ENCODE data around the gene DPH2. TPM values are rescaled to one million over a fixed set of nuclear protein-coding genes. Genes with fewer than 3 reads are reported as not detected.
A peak's percentile ranks its signal among the peaks of the same experiment; 100 is the strongest.

Gene DPH2
- polyA plus RNA-seq, 1 of the 3 experiments (the other 2 are of a cell fraction), result 76.9 TPM

DNA sequence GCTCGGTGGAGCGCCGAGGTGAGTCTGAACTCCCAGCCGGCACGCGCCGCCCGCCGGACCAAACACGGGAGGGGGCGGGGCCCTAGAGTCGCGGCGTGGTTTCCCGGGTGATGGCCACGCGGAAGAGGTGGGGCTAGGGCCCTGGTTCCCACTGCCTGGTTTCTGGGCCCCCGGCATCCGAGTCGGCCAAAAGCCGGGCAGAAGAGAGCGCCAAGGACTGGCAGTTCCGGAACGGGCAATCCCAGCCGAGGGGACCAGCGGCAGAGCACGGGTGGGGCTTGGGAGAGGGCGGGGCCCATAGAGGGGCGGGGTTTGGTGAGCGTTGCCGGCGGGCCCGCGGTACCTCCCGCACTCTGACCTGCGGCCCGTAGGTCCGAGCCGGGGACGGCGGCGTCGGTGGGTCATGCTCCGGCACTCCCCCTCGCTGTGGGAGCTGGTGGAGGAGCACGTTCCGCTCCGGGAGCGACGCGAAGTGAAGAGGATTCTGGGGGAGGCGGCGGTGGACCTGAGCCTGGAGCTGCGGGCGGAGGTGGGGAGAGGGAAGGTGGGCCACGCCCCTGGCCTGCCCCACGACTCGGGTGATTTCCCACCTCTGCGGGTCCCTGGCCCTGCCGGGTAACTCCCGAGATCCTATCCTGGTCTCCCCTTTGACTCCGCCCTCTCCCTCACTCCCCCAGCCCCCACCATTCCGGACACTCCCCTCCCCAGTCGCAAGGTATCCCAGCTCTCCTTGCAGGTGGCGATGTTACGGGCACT, 21.8 kb downstream of the DPH2 start, which contains the start of gene CCDC24:
CCDC24 (plus strand) TSS at position 124 of the 756 bp plus-strand sequence; CDS start at position 404, 280 bp downstream.
- H2AFZ ChIP-seq (ENCODE audit: low read depth), result peak within 1 kb of the TSS; percentile 87
- peaks cover 0 to 2% of the 10 kb centered on the region in 2 experiments for H3K36me3 ChIP-seq (replicated peaks in 1 of 2; ENCODE audit: control insufficient read depth in 1 of 2, insufficient read depth in 2 of 2, low read length in 1 of 2)
- peaks cover 8 to 41% of the 10 kb centered on the region in 2 experiments; a peak in 3 of 4 replicates for H3K4me1 ChIP-seq (ENCODE audit: control insufficient read depth in 1 of 2, insufficient read depth in 2 of 2, low read depth in 1 of 2, low read length in 1 of 2)
- POLR2A ChIA-PET, result interaction anchor here (0.7 to 1.2 kb wide), 4 partner anchors 16 to 500 kb away, joined by 3 read pairs; partner anchors contain the start of genes ATP6V0B and SLC6A9
- H3K79me2 ChIP-seq (ENCODE audit: insufficient read depth), result no peaks in the 10 kb centered on the region
- H3K4me2 ChIP-seq, result peak within 1 kb of the TSS; percentile 90
- CTCF ChIA-PET, result interaction anchor here (1.1 to 20.6 kb wide), 8 partner anchors 13 to 228 kb away, joined by 3 to 598 read pairs (median 5); partner anchors contain the start of genes ATP6V0B and SLC6A9
- no peaks in the 10 kb centered on the region for H3K27me3 ChIP-seq (ENCODE audit: insufficient read depth)
- H3F3A ChIP-seq (replicated peaks; ENCODE audit: insufficient read depth), result peaks cover 8% of the 10 kb centered on the region
- no peaks in the 10 kb centered on the region for H3K9me3 ChIP-seq
- H4K20me1 ChIP-seq (ENCODE audit: insufficient read depth), result no peaks in the 10 kb centered on the region
- peak within 1 kb of the TSS; percentile 75 to 86 for H3K27ac ChIP-seq (ENCODE audit: low read depth in 2 of 2, low read length in 1 of 2)
- 13% methylated on average over 12 of the region's 66 CpGs for WGBS (ENCODE audit: low lambda C conversion rate)
- H3K4me3 ChIP-seq (ENCODE audit: low read depth in 2 of 2, low read length in 1 of 2), result peak within 1 kb of the TSS; percentile 71 to 75
- H3K9ac ChIP-seq, result peak within 1 kb of the TSS; percentile 75
- peak; percentile 63 for TF ChIP-seq CHD2 (IDR thresholded peaks at IDR 0.05; ENCODE audit: low read length, partially characterized antibody)
- no peak for TF ChIP-seq NFIC (IDR thresholded peaks at IDR 0.05; ENCODE audit: borderline replicate concordance)
- TF ChIP-seq MXI1 (IDR thresholded peaks at IDR 0.05; ENCODE audit: low read depth, low read length), result peak; percentile 96
- TF ChIP-seq GABPA (IDR thresholded peaks at IDR 0.05; ENCODE audit: low read depth), result peak; percentile 68
- TF ChIP-seq JUND (IDR thresholded peaks at IDR 0.05), result peak; percentile 19; the same call in 1 of the 2 replicates
- no peak for TF ChIP-seq TAF1 (IDR thresholded peaks at IDR 0.05; ENCODE audit: borderline replicate concordance, low read depth, low read length)
- TF ChIP-seq FOXM1 (IDR thresholded peaks at IDR 0.05; ENCODE audit: low read depth), result no peak
- TF ChIP-seq YY1 (IDR thresholded peaks at IDR 0.05; ENCODE audit: low read depth), result 0 out of 2 replicates have a peak, but pooled peaks have one; percentile 15
- TF ChIP-seq POLR2AphosphoS5 (IDR thresholded peaks at IDR 0.05; ENCODE audit: low read depth, low read length), result peak; percentile 65; the same call in 1 of the 2 replicates
- TF ChIP-seq, protein P1, sequence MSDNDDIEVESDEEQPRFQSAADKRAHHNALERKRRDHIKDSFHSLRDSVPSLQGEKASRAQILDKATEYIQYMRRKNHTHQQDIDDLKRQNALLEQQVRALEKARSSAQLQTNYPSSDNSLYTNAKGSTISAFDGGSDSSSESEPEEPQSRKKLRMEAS (IDR thresholded peaks at IDR 0.05; ENCODE audit: low read depth), result peak; percentile 81
- peak; percentile 69 for TF ChIP-seq SIN3A (IDR thresholded peaks at IDR 0.05; ENCODE audit: borderline replicate concordance, low read depth, low read length)
- peak; percentile 19; the same call in 1 of the 2 replicates for TF ChIP-seq FOXJ3 (CRISPR knock-in tag; IDR thresholded peaks at IDR 0.05)
- TF ChIP-seq MEF2A (IDR thresholded peaks at IDR 0.05; ENCODE audit: borderline replicate concordance, low read depth), result no peak
- TF ChIP-seq ELF1 (IDR thresholded peaks at IDR 0.05), result no peak; the same call in 1 of the 2 replicates
- H3K9me2 ChIP-seq, result no peaks in the 10 kb centered on the region
- peak; percentile 91 for DNase-seq

DNA sequence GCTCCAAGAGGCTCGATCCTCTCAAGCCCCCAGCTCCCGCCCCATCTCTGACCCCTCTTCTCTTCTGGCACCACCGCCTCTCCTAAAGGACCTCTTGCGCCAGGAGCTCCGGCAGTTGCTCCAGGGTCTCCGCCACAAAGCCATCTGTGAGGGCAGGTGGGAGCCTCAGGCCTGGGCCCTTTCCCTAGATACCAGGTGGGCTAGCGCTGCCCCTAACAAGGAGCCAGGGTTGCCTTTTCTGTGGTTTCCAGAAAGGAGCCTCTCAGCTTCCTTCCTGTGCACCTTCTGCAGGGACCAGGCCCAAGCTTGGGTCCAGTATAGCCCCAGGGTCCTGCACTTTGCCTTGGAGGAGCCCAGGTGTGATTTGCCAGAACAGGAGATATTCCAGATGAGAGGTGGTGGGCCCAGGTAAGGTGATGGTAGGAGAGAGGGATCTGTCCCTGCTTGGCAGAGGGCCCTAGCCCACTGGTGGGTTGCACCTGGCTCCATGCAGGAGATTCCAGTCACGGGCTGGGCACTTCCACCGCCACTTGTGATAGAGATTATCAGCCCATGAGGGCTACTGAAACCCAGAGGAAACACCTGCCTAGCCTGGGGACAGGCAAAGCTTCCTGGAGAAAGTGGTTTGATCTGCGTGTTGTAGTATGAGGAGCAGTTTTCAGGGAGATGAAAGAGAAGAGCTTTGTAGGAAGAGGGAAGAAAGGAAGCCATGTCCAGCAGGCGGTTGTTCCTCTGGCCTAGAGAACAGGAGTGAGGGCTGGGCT, 22.6 kb downstream of the DPH2 start:
- H3K36me3 ChIP-seq (replicated peaks in 1 of 2; ENCODE audit: control insufficient read depth in 1 of 2, insufficient read depth in 2 of 2, low read length in 1 of 2), result no peaks in the 10 kb centered on the region
- H3K79me2 ChIP-seq (ENCODE audit: insufficient read depth), result no peaks in the 10 kb centered on the region
- POLR2A ChIA-PET, result interaction anchor here (0.7 to 1.2 kb wide), 4 partner anchors 17 to 500 kb away, joined by 3 read pairs; partner anchors contain the start of genes ATP6V0B and SLC6A9
- WGBS (ENCODE audit: low lambda C conversion rate), result 81% methylated on average over 11 of the region's 11 CpGs
- H2AFZ ChIP-seq (ENCODE audit: low read depth), result peak overlapping the region; percentile 87; the same call in 1 of the 2 replicates
- no peaks in the 10 kb centered on the region for H3K27me3 ChIP-seq (ENCODE audit: insufficient read depth)
- no peaks in the 10 kb centered on the region for H3K9me3 ChIP-seq
- H3K27ac ChIP-seq (ENCODE audit: low read depth in 2 of 2, low read length in 1 of 2), result peak overlapping the region in 1 of 2 experiments; percentile 86; a peak in 1 of 4 replicates
- DNase-seq, result no peak
- H3K4me1 ChIP-seq (ENCODE audit: control insufficient read depth in 1 of 2, insufficient read depth in 2 of 2, low read depth in 1 of 2, low read length in 1 of 2), result peaks cover 8 to 48% of the 10 kb centered on the region in 2 experiments
- H3F3A ChIP-seq (replicated peaks; ENCODE audit: insufficient read depth), result peaks cover 8% of the 10 kb centered on the region
- peak overlapping the region; percentile 75; the same call in 1 of the 2 replicates for H3K9ac ChIP-seq
- TF ChIP-seq FOSL2 (IDR thresholded peaks at IDR 0.05; ENCODE audit: borderline replicate concordance, low read depth), result no peak
- TF ChIP-seq, protein P2, sequence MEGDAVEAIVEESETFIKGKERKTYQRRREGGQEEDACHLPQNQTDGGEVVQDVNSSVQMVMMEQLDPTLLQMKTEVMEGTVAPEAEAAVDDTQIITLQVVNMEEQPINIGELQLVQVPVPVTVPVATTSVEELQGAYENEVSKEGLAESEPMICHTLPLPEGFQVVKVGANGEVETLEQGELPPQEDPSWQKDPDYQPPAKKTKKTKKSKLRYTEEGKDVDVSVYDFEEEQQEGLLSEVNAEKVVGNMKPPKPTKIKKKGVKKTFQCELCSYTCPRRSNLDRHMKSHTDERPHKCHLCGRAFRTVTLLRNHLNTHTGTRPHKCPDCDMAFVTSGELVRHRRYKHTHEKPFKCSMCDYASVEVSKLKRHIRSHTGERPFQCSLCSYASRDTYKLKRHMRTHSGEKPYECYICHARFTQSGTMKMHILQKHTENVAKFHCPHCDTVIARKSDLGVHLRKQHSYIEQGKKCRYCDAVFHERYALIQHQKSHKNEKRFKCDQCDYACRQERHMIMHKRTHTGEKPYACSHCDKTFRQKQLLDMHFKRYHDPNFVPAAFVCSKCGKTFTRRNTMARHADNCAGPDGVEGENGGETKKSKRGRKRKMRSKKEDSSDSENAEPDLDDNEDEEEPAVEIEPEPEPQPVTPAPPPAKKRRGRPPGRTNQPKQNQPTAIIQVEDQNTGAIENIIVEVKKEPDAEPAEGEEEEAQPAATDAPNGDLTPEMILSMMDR (IDR thresholded peaks at IDR 0.05), result no peak
- TF ChIP-seq, protein P1 (IDR thresholded peaks at IDR 0.05; ENCODE audit: low read depth), result no peak
- TF ChIP-seq, protein P3, sequence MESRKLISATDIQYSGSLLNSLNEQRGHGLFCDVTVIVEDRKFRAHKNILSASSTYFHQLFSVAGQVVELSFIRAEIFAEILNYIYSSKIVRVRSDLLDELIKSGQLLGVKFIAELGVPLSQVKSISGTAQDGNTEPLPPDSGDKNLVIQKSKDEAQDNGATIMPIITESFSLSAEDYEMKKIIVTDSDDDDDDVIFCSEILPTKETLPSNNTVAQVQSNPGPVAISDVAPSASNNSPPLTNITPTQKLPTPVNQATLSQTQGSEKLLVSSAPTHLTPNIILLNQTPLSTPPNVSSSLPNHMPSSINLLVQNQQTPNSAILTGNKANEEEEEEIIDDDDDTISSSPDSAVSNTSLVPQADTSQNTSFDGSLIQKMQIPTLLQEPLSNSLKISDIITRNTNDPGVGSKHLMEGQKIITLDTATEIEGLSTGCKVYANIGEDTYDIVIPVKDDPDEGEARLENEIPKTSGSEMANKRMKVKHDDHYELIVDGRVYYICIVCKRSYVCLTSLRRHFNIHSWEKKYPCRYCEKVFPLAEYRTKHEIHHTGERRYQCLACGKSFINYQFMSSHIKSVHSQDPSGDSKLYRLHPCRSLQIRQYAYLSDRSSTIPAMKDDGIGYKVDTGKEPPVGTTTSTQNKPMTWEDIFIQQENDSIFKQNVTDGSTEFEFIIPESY (IDR thresholded peaks at IDR 0.05; ENCODE audit: borderline replicate concordance, low read depth), result no peak
- TF ChIP-seq, protein P4, sequence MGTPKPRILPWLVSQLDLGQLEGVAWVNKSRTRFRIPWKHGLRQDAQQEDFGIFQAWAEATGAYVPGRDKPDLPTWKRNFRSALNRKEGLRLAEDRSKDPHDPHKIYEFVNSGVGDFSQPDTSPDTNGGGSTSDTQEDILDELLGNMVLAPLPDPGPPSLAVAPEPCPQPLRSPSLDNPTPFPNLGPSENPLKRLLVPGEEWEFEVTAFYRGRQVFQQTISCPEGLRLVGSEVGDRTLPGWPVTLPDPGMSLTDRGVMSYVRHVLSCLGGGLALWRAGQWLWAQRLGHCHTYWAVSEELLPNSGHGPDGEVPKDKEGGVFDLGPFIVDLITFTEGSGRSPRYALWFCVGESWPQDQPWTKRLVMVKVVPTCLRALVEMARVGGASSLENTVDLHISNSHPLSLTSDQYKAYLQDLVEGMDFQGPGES (IDR thresholded peaks at IDR 0.05; ENCODE audit: low read depth, low read length), result no peak
- no peak for TF ChIP-seq MEF2A (IDR thresholded peaks at IDR 0.05; ENCODE audit: borderline replicate concordance, low read depth)
- no peaks in the 10 kb centered on the region for H3K9me2 ChIP-seq
- H4K20me1 ChIP-seq (ENCODE audit: insufficient read depth), result no peaks in the 10 kb centered on the region
- H3K4me2 ChIP-seq, result peak overlapping the region; percentile 90
- H3K4me3 ChIP-seq (ENCODE audit: low read depth in 2 of 2, low read length in 1 of 2), result peak overlapping the region; percentile 71 to 75
- CTCF ChIA-PET, result interaction anchor here (1.1 to 20.6 kb wide), 11 partner anchors 9 to 286 kb away, joined by 3 to 598 read pairs (median 5); partner anchors contain the start of genes ATP6V0B and SLC6A9

Measured in SK-N-SH (cell line).